Measurements from ENCODE around the gene PYGM. TPM values are rescaled to one million over a fixed set of nuclear protein-coding genes. Genes with fewer than 3 reads are reported as not detected.

Gene PYGM
- 10 to 100 TPM; 10.7 to 11.3 TPM for total RNA-seq
- under 1 TPM in 1 of 2 donors, not detected in 1; 0.38 TPM for polyA plus RNA-seq

GRCh38 chr11:64759722-64760719 is at the start of gene PYGM:
Gene PYGM, minus strand, starts transcription at chr11:64759974. Its CDS starts 76 bp downstream, at chr11:64759898.
- intact Hi-C loops (cut with micrococcal nuclease), result no loop called here
- Mint-ChIP-seq H3K4me3 (peak within 1 kb of the TSS in 7 of 8 donors; percentile 7 to 78 (median 72)), H3K9me3 (peaks cover 0 to 26% (median 0%) of the 10 kb centered on the region in 8 donors), H3K4me1 (peaks cover 39 to 68% (median 53%) of the 10 kb centered on the region in 4 donors), H3K27me3 (no peaks in the 10 kb centered on the region), H3K36me3 (peaks cover 29 to 37% of the 10 kb centered on the region in 2 donors), H3K27ac (peak within 1 kb of the TSS; percentile 72 to 94 (median 86))
- peak in 2 of 5 donors; percentile 26 to 44 for DNase-seq
- Histone ChIP-seq H3K9me3 (ENCODE audit: control insufficient read depth in 1 of 2, low read length in 2 of 2) (no peaks in the 10 kb centered on the region), H3K4me1 (ENCODE audit: insufficient read depth, low read length) (peaks cover 58% of the 10 kb centered on the region), H3K4me3 (ENCODE audit: low read length in 2 of 2) (no peak within 1 kb of the TSS), H3K36me3 (ENCODE audit: insufficient read depth, low read length) (peaks cover 24% of the 10 kb centered on the region), H3K27ac (ENCODE audit: low read depth, low read length) (peak within 1 kb of the TSS; percentile 10), H3K27me3 (ENCODE audit: insufficient read depth, low read length) (no peaks in the 10 kb centered on the region)
- CTCF ChIA-PET (ENCODE audit: partially characterized antibody), result interaction anchor here (0.9 to 7.6 kb wide), 7 partner anchors 8 to 19 kb away, joined by 3 to 135 read pairs (median 6); partner anchors contain the start of genes RASGRP2 and SF1
- POLR2A ChIA-PET (ENCODE audit: partially characterized antibody), result interaction anchor here (0.8 to 33.1 kb wide), 10 partner anchors 8 to 99 kb away, joined by 3 to 1500 read pairs (median 5); partner anchors contain the start of genes MAP4K2, MEN1, RASGRP2 and SF1

- peaks cover 13 to 56% (median 32%) of the 10 kb centered on the region in 4 donors for H3K4me1 Mint-ChIP-seq
- H3K27ac Mint-ChIP-seq, result peak overlapping the region in 3 of 7 donors; percentile 27 to 54 (median 35)
Observed at GRCh38 chr11:64805481-64805880, 45.7 kb upstream of the PYGM start.

GRCh38 chr11:64804346-64805210 is 44.8 kb upstream of the PYGM start:
- ChIA-PET POLR2A (ENCODE audit: partially characterized antibody) (interaction anchor here (1.0 to 9.4 kb wide), 12 partner anchors 10 to 73 kb away, joined by 3 to 143 read pairs (median 6); partner anchors contain the start of genes RASGRP2 and SF1), CTCF (ENCODE audit: partially characterized antibody) (interaction anchor here (1.0 to 2.1 kb wide), 4 partner anchors 39 to 116 kb away, joined by 3 to 10 read pairs (median 4); partner anchors contain the start of genes CDC42BPG and RASGRP2)
- Histone ChIP-seq H3K4me1 (ENCODE audit: insufficient read depth, low read length) (peaks cover 44% of the 10 kb centered on the region), H3K9me3 (ENCODE audit: control insufficient read depth in 1 of 2, low read length in 2 of 2) (no peaks in the 10 kb centered on the region), H3K27ac (ENCODE audit: low read depth, low read length) (peak overlapping the region; percentile 93), H3K36me3 (ENCODE audit: insufficient read depth, low read length) (peaks cover 13% of the 10 kb centered on the region), H3K27me3 (ENCODE audit: insufficient read depth, low read length) (no peaks in the 10 kb centered on the region), H3K4me3 (ENCODE audit: low read length in 2 of 2) (no peak overlapping the region)
- peaks cover 11 to 33% of the 10 kb centered on the region in 2 donors for H3K36me3 Mint-ChIP-seq
- H3K27me3 Mint-ChIP-seq, result no peaks in the 10 kb centered on the region
- H3K4me3 Mint-ChIP-seq, result peak overlapping the region; percentile 87 to 92 (median 90)
- peaks cover 11 to 49% (median 27%) of the 10 kb centered on the region in 4 donors for H3K4me1 Mint-ChIP-seq
- H3K27ac Mint-ChIP-seq, result peak overlapping the region in 6 of 7 donors; percentile 94 to 97 (median 96)
- no peaks in the 10 kb centered on the region for H3K9me3 Mint-ChIP-seq
- intact Hi-C loops (cut with micrococcal nuclease), result loop anchor here (5.0 kb wide), 1 partner anchor 38 kb away; the partner anchor contains the start of gene CDC42BPG
- DNase-seq, result no peak

More at GRCh38 chr11:64805481-64805880, 45.7 kb upstream of the PYGM start:
- Histone ChIP-seq H3K4me1 (ENCODE audit: insufficient read depth, low read length) (peaks cover 46% of the 10 kb centered on the region), H3K27ac (ENCODE audit: low read depth, low read length) (no peak overlapping the region), H3K4me3 (ENCODE audit: low read length in 2 of 2) (no peak overlapping the region), H3K36me3 (ENCODE audit: insufficient read depth, low read length) (peaks cover 9% of the 10 kb centered on the region), H3K9me3 (ENCODE audit: control insufficient read depth in 1 of 2, low read length in 2 of 2) (no peaks in the 10 kb centered on the region), H3K27me3 (ENCODE audit: insufficient read depth, low read length) (no peaks in the 10 kb centered on the region)
- no peaks in the 10 kb centered on the region for H3K27me3 Mint-ChIP-seq
- H3K9me3 Mint-ChIP-seq, result no peaks in the 10 kb centered on the region
- H3K4me3 Mint-ChIP-seq, result peak overlapping the region in 4 of 8 donors; percentile 2 to 43 (median 15)
- intact Hi-C loops (cut with micrococcal nuclease), result no loop called here
- H3K36me3 Mint-ChIP-seq, result peaks cover 11 to 36% of the 10 kb centered on the region in 2 donors
- CTCF ChIA-PET (ENCODE audit: partially characterized antibody), result no interaction called here
- DNase-seq, result no peak
- POLR2A ChIA-PET (ENCODE audit: partially characterized antibody), result interaction anchor here (1.0 to 9.4 kb wide), 6 partner anchors 28 to 73 kb away, joined by 3 to 143 read pairs (median 4); partner anchors contain the start of gene SF1

- intact Hi-C loops (cut with micrococcal nuclease), result loop anchor here (1.0 to 5.0 kb wide), 5 partner anchors 25 to 115 kb away; partner anchors contain the start of genes CDC42BPG, EHD1 and RASGRP2
- ChIA-PET POLR2A (ENCODE audit: partially characterized antibody) (interaction anchor here (1.0 to 9.4 kb wide), 12 partner anchors 9 to 74 kb away, joined by 3 to 143 read pairs (median 9); partner anchors contain the start of genes RASGRP2 and SF1), CTCF (ENCODE audit: partially characterized antibody) (interaction anchor here (1.0 to 2.1 kb wide), 5 partner anchors 16 to 115 kb away, joined by 3 to 12 read pairs (median 4); partner anchors contain the start of genes CDC42BPG and RASGRP2)
- H3K27me3 Mint-ChIP-seq, result no peaks in the 10 kb centered on the region
- H3K4me1 ChIP-seq (ENCODE audit: insufficient read depth, low read length), result peaks cover 38% of the 10 kb centered on the region
- H3K27me3 ChIP-seq (ENCODE audit: insufficient read depth, low read length), result no peaks in the 10 kb centered on the region
- no peaks in the 10 kb centered on the region for H3K9me3 Mint-ChIP-seq
- H3K36me3 Mint-ChIP-seq, result peaks cover 12 to 34% of the 10 kb centered on the region in 2 donors
- peak overlapping the region; percentile 79 for H3K4me3 ChIP-seq (ENCODE audit: low read length in 2 of 2)
- H3K27ac ChIP-seq (ENCODE audit: low read depth, low read length), result peak overlapping the region; percentile 93
- no peaks in the 10 kb centered on the region for H3K9me3 ChIP-seq (ENCODE audit: control insufficient read depth in 1 of 2, low read length in 2 of 2)
- peak overlapping the region; percentile 94 to 97 (median 96) for H3K27ac Mint-ChIP-seq
- H3K4me1 Mint-ChIP-seq, result peaks cover 7 to 45% (median 24%) of the 10 kb centered on the region in 4 donors
- peak overlapping the region; percentile 87 to 92 (median 90) for H3K4me3 Mint-ChIP-seq
- peaks cover 19% of the 10 kb centered on the region for H3K36me3 ChIP-seq (ENCODE audit: insufficient read depth, low read length)
- no peak for DNase-seq
Observed at GRCh38 chr11:64803846-64804345, 44.1 kb upstream of the PYGM start.

- Histone ChIP-seq H3K9me3 (ENCODE audit: control insufficient read depth in 1 of 2, low read length in 2 of 2) (no peaks in the 10 kb centered on the region), H3K27me3 (ENCODE audit: insufficient read depth, low read length) (no peaks in the 10 kb centered on the region), H3K4me3 (ENCODE audit: low read length in 2 of 2) (peak within 1 kb of the TSS; percentile 79), H3K27ac (ENCODE audit: low read depth, low read length) (peak within 1 kb of the TSS; percentile 93), H3K36me3 (ENCODE audit: insufficient read depth, low read length) (peaks cover 24% of the 10 kb centered on the region), H3K4me1 (ENCODE audit: insufficient read depth, low read length) (peaks cover 35% of the 10 kb centered on the region)
- intact Hi-C loops (cut with micrococcal nuclease), result loop anchor here (1.0 to 5.0 kb wide), 5 partner anchors 24 to 115 kb away; partner anchors contain the start of genes CDC42BPG, EHD1 and RASGRP2
- POLR2A ChIA-PET (ENCODE audit: partially characterized antibody), result interaction anchor here (0.8 to 9.4 kb wide), 20 partner anchors 8 to 224 kb away, joined by 3 to 143 read pairs (median 5); partner anchors contain the start of genes MEN1, RASGRP2, SF1 and SNX15
- peaks cover 14 to 39% of the 10 kb centered on the region in 2 donors for H3K36me3 Mint-ChIP-seq
- H3K4me3 Mint-ChIP-seq, result peak within 1 kb of the TSS; percentile 87 to 92 (median 90)
- H3K27me3 Mint-ChIP-seq, result no peaks in the 10 kb centered on the region
- H3K27ac Mint-ChIP-seq, result peak within 1 kb of the TSS; percentile 94 to 97 (median 96)
- DNase-seq, result peak; percentile 84 to 91 (median 89)
- H3K4me1 Mint-ChIP-seq, result peaks cover 9 to 48% (median 24%) of the 10 kb centered on the region in 4 donors
- no peaks in the 10 kb centered on the region for H3K9me3 Mint-ChIP-seq
- CTCF ChIA-PET (ENCODE audit: partially characterized antibody), result interaction anchor here (1.0 to 2.1 kb wide), 7 partner anchors 16 to 115 kb away, joined by 3 to 12 read pairs (median 4); partner anchors contain the start of genes CDC42BPG and RASGRP2
Observed at GRCh38 chr11:64803158-64803845, 43.5 kb upstream of the PYGM start, which contains the start of gene MAP4K2. Gene MAP4K2, minus strand, starts transcription at chr11:64803214. Its CDS starts 65 bp downstream, at chr11:64803149.

All from CD4-positive, alpha-beta memory T cell (primary cell).